ENCODE results near the gene MINK1. TPM values are rescaled to one million over a fixed set of nuclear protein-coding genes. Genes with fewer than 3 reads are reported as not detected.

MINK1 gene
- total RNA-seq, 1 experiment from 2014 or later, result 28.7 TPM

DNA sequence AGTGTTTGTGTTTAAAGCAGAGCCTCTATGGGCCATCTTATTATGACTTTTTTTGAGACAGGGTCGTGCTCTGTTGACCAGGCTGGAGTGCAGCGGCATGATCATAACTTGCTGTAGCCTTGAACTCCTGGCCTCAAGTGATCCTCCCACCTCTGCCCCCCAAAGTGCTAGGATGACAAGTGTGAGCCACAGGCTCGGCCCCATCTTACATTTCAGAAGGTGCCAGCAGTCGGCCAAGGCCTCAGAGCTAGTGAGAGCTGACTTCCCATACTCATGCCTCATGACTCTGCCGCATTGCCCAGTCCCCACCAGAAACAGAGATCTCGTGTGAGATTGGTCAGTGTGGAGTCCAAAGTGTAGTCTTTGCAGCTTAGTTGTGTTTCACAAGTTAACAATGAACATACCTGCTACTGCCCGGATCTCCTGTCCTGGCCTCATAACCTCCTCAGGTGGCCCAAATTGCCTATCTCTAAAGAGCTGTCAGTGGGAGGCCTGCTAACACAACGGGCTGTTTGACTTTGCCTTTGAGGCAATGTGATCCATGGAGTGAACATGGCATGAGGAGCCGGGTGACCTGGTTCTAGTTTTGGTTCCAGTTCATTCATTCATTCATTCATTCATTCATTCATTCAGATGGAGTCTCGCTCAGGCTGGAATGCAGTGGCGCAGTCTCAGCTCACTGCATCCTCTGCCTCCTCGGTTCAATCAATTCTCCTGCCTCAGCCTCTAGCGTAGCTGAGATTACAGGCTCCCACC is 13.7 kb downstream of the MINK1 start:
- no peaks in the 10 kb centered on the region for H3K36me3 ChIP-seq (ENCODE audit: insufficient read depth, low read length)
- no peaks in the 10 kb centered on the region for H3K27me3 ChIP-seq (ENCODE audit: low read length)
- H3K9ac ChIP-seq (ENCODE audit: low read length), result no peak overlapping the region
- peaks cover 23% of the 10 kb centered on the region; the same call in 1 of the 2 replicates for H4K20me1 ChIP-seq (ENCODE audit: insufficient read depth, low read depth, low read length)
- no peak overlapping the region for H3K27ac ChIP-seq (ENCODE audit: low read length)
- peaks cover 12% of the 10 kb centered on the region; the same call in 1 of the 2 replicates for H3K4me1 ChIP-seq (ENCODE audit: low read length)
- no peak overlapping the region for H3K4me2 ChIP-seq (ENCODE audit: low read depth, low read length, poor library complexity, severe bottlenecking)
- no peak overlapping the region for H3K4me3 ChIP-seq (ENCODE audit: low read length)
- H3K79me2 ChIP-seq (ENCODE audit: low read length), result peaks cover 94% of the 10 kb centered on the region
- H2AFZ ChIP-seq (ENCODE audit: low read length), result no peak overlapping the region
- no peaks in the 10 kb centered on the region for H3K9me3 ChIP-seq (ENCODE audit: low read length)
- H3K9me2 ChIP-seq (replicated peaks; ENCODE audit: insufficient read depth, low read length), result no peaks in the 10 kb centered on the region
- DNase-seq, result no peak

DNA sequence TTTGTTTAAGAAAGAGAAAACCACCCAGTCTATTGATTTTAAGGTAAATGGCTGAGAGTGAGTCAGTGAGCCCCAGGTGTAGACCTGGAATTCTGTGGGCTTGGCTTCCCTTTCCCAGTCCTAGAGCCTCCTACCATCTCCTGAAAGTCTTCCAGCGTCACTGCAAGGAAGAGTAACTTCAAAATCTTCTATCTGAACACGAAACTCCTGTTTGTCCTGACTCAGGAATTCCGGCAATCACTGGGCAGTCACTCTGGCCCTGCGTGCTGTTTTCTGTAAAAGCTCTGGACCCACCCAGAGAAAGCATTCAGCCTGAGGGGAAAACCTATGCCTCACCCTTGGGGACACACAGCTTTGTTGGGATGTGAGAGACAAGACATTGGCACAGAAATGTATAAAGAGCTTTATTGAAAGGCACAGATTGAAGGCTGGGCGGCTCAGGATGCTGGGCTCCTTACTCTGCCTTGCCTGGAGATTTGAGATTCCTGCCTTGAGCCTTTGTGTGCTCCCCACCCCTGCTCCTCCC is 15.9 kb downstream of the MINK1 start:
- H3K36me3 ChIP-seq (ENCODE audit: insufficient read depth, low read length), result no peaks in the 10 kb centered on the region
- peaks cover 92% of the 10 kb centered on the region for H3K79me2 ChIP-seq (ENCODE audit: low read length)
- no peak overlapping the region for H3K4me2 ChIP-seq (ENCODE audit: low read depth, low read length, poor library complexity, severe bottlenecking)
- no peak overlapping the region for H2AFZ ChIP-seq (ENCODE audit: low read length)
- H4K20me1 ChIP-seq (ENCODE audit: insufficient read depth, low read depth, low read length), result peaks cover 20% of the 10 kb centered on the region; the same call in 1 of the 2 replicates
- H3K9me3 ChIP-seq (ENCODE audit: low read length), result no peaks in the 10 kb centered on the region
- H3K27me3 ChIP-seq (ENCODE audit: low read length), result no peaks in the 10 kb centered on the region
- no peak for DNase-seq
- no peak overlapping the region for H3K4me3 ChIP-seq (ENCODE audit: low read length)
- peaks cover 12% of the 10 kb centered on the region; the same call in 1 of the 2 replicates for H3K4me1 ChIP-seq (ENCODE audit: low read length)
- H3K9me2 ChIP-seq (replicated peaks; ENCODE audit: insufficient read depth, low read length), result no peaks in the 10 kb centered on the region
- H3K27ac ChIP-seq (ENCODE audit: low read length), result no peak overlapping the region
- H3K9ac ChIP-seq (ENCODE audit: low read length), result no peak overlapping the region

DNA sequence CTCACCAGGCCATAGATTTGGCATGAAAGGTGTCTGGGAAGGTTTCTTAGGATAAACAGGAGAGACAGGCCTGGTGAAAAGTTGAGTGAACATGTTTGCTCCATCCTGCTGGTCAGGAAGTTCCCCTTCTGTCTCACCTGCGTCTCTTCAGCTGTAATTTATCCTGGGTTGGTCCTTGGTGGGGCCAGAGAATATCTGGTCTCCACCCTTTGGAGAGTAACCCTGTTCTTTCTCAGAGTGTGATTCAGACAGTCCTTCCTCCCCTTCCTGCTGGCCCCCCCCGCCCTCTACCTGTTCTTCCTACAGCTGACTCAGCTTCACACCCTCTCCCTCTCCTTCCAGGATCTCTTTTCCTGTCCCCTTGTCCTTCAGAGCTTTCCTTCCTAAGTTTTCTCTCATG is 17.1 kb downstream of the MINK1 start:
- H4K20me1 ChIP-seq (ENCODE audit: insufficient read depth, low read depth, low read length), result peaks cover 20% of the 10 kb centered on the region; the same call in 1 of the 2 replicates
- peaks cover 88% of the 10 kb centered on the region for H3K79me2 ChIP-seq (ENCODE audit: low read length)
- H3K9ac ChIP-seq (ENCODE audit: low read length), result no peak overlapping the region

DNA sequence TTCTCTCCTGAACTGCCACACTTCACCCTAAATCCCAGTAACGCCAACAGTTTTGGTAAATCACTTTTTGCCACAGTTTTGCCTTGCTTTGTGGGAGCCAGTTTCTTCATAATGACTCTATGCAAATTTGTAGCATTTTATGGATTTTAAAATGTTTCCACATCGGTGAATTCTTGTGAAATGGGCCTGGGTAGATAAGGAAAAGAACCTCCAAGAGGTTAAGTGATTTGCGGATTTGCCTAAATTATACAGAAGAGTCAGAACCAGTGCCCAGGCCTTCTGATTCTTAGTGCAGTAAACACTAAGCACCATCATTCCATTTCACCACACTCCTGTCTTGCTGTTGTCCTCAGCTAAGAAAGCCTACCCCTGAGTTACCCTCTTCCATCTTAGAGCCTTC is 17.9 kb downstream of the MINK1 start:
- H3K4me3 ChIP-seq (ENCODE audit: low read length), result no peak overlapping the region
- no peaks in the 10 kb centered on the region for H3K9me3 ChIP-seq (ENCODE audit: low read length)
- H3K4me2 ChIP-seq (ENCODE audit: low read depth, low read length, poor library complexity, severe bottlenecking), result no peak overlapping the region
- peaks cover 81% of the 10 kb centered on the region for H3K79me2 ChIP-seq (ENCODE audit: low read length)
- H3K36me3 ChIP-seq (ENCODE audit: insufficient read depth, low read length), result no peaks in the 10 kb centered on the region
- H3K9ac ChIP-seq (ENCODE audit: low read length), result no peak overlapping the region
- H3K4me1 ChIP-seq (ENCODE audit: low read length), result peaks cover 3% of the 10 kb centered on the region; the same call in 1 of the 2 replicates
- H3K27ac ChIP-seq (ENCODE audit: low read length), result no peak overlapping the region
- H4K20me1 ChIP-seq (ENCODE audit: insufficient read depth, low read depth, low read length), result peaks cover 20% of the 10 kb centered on the region; the same call in 1 of the 2 replicates
- no peak overlapping the region for H2AFZ ChIP-seq (ENCODE audit: low read length)
- H3K27me3 ChIP-seq (ENCODE audit: low read length), result no peaks in the 10 kb centered on the region
- no peak for DNase-seq
- no peaks in the 10 kb centered on the region for H3K9me2 ChIP-seq (replicated peaks; ENCODE audit: insufficient read depth, low read length)

More for the DNA sequence above, 17.1 kb downstream of the MINK1 start:
- Histone ChIP-seq H3K27me3 (ENCODE audit: low read length) (no peaks in the 10 kb centered on the region), H3K36me3 (ENCODE audit: insufficient read depth, low read length) (no peaks in the 10 kb centered on the region), H2AFZ (ENCODE audit: low read length) (no peak overlapping the region), H3K4me1 (ENCODE audit: low read length) (peaks cover 3% of the 10 kb centered on the region; the same call in 1 of the 2 replicates), H3K4me3 (ENCODE audit: low read length) (no peak overlapping the region), H3K9me2 (replicated peaks; ENCODE audit: insufficient read depth, low read length) (no peaks in the 10 kb centered on the region), H3K27ac (ENCODE audit: low read length) (no peak overlapping the region), H3K4me2 (ENCODE audit: low read depth, low read length, poor library complexity, severe bottlenecking) (no peak overlapping the region), H3K9me3 (ENCODE audit: low read length) (no peaks in the 10 kb centered on the region)
- no peak for DNase-seq

DNA sequence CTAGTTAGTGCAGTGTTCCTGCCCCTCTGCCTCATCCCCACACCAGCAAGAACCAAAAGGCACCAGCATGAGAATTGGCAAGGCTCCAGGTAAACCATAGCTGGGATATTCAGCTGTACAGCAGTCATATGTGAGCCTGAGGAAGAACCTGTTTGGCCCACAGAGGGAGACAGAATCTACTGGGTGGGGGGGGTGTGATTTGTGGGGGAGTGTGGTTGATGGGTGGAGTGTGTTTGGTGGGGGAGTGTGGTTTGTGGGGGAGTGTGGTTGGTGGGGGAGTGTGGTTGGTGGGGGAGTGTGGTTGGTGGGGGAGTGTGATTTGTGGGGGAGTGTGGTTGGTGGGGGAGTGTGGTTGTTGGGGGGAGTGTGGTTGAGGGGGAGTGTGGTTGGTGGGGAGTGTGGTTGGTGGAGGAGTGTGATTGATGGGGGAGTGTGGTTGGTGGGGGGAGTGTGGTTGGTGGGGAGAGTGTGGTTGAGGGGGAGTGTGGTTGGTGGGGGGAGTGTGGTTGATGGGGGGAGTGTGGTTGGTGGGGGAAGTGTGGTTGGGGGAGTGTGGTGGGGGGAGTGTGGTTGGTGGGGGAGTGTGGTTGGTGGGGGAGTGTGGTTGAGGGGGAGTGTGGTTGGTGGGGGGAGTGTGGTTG is 19.5 kb downstream of the MINK1 start:
- peaks cover 8% of the 10 kb centered on the region; the same call in 1 of the 2 replicates for H4K20me1 ChIP-seq (ENCODE audit: insufficient read depth, low read depth, low read length)
- H3K27ac ChIP-seq (ENCODE audit: low read length), result no peak overlapping the region
- peaks cover 79% of the 10 kb centered on the region for H3K79me2 ChIP-seq (ENCODE audit: low read length)
- H3K4me3 ChIP-seq (ENCODE audit: low read length), result no peak overlapping the region
- H2AFZ ChIP-seq (ENCODE audit: low read length), result no peak overlapping the region
- H3K36me3 ChIP-seq (ENCODE audit: insufficient read depth, low read length), result no peaks in the 10 kb centered on the region
- H3K4me2 ChIP-seq (ENCODE audit: low read depth, low read length, poor library complexity, severe bottlenecking), result no peak overlapping the region
- DNase-seq, result no peak
- H3K4me1 ChIP-seq (ENCODE audit: low read length), result peaks cover 13% of the 10 kb centered on the region
- no peaks in the 10 kb centered on the region for H3K27me3 ChIP-seq (ENCODE audit: low read length)
- H3K9ac ChIP-seq (ENCODE audit: low read length), result no peak overlapping the region
- H3K9me3 ChIP-seq (ENCODE audit: low read length), result no peaks in the 10 kb centered on the region
- no peaks in the 10 kb centered on the region for H3K9me2 ChIP-seq (replicated peaks; ENCODE audit: insufficient read depth, low read length)

DNA sequence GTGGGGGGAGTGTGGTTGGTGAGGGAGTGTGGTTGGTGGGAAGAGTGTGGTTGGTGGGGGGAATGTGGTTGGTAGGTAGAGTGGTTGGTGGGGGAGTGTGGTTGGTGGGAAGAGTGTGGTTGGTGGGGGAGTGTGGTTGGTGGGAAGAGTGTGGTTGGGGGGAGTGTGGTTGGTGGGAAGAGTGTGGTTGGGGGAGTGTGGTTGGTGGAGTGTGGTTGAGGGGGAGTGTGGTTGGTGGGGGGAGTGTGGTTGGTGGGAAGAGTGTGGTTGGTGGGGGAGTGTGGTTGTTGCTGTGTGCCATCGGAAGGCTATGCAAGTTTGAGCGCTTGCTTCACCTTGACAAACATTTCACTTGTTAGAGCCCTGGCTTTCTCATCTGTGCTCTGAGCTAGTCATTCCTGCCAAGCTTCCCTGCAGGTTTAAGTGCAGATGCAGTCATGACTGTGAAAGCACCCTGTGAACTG is 20.1 kb downstream of the MINK1 start:
- H3K9me3 ChIP-seq (ENCODE audit: low read length), result no peaks in the 10 kb centered on the region
- H3K4me3 ChIP-seq (ENCODE audit: low read length), result no peak overlapping the region
- no peaks in the 10 kb centered on the region for H3K27me3 ChIP-seq (ENCODE audit: low read length)
- H3K9ac ChIP-seq (ENCODE audit: low read length), result no peak overlapping the region
- no peak overlapping the region for H2AFZ ChIP-seq (ENCODE audit: low read length)
- DNase-seq, result no peak
- H3K36me3 ChIP-seq (ENCODE audit: insufficient read depth, low read length), result no peaks in the 10 kb centered on the region
- 0 out of 2 replicates have a peak, but pooled peaks cover 8% of the 10 kb centered on the region for H4K20me1 ChIP-seq (ENCODE audit: insufficient read depth, low read depth, low read length)
- H3K4me1 ChIP-seq (ENCODE audit: low read length), result peaks cover 18% of the 10 kb centered on the region
- no peaks in the 10 kb centered on the region for H3K9me2 ChIP-seq (replicated peaks; ENCODE audit: insufficient read depth, low read length)
- no peak overlapping the region for H3K27ac ChIP-seq (ENCODE audit: low read length)
- H3K4me2 ChIP-seq (ENCODE audit: low read depth, low read length, poor library complexity, severe bottlenecking), result no peak overlapping the region
- peaks cover 78% of the 10 kb centered on the region for H3K79me2 ChIP-seq (ENCODE audit: low read length)

DNA sequence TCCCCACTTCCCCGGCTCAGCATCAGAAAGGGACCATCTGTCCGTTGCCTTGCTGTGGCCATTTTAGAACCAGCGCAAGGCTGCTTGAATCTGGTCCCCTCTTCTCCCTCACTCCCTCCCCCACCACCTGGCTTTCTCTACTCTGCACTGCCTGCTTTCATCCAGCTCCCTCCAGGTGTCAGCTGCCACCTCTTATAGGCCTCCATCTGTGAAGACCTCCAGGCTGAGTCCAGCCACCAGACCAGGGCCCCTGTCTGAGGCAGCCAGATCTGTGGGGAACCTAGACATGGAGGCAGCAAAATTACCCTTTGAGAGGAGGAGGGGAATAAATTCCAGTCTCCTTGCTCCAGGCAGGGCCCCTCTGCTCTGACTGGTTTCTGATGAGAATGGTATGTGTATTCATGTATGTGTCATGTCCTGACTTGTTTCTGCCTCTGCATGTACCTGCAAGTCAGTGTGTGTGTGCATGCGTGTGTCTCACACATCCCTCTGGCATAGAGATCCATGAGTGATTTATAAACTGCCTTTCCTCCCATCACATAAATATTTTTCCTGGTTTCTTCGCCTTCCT is 21.1 kb downstream of the MINK1 start:
- H3K4me1 ChIP-seq (ENCODE audit: low read length), result peaks cover 18% of the 10 kb centered on the region
- no peak overlapping the region for H3K9ac ChIP-seq (ENCODE audit: low read length)
- H4K20me1 ChIP-seq (ENCODE audit: insufficient read depth, low read depth, low read length), result 0 out of 2 replicates have a peak, but pooled peaks cover 4% of the 10 kb centered on the region
- H3K36me3 ChIP-seq (ENCODE audit: insufficient read depth, low read length), result no peaks in the 10 kb centered on the region
- H3K27me3 ChIP-seq (ENCODE audit: low read length), result no peaks in the 10 kb centered on the region
- no peak for DNase-seq
- H3K4me3 ChIP-seq (ENCODE audit: low read length), result no peak overlapping the region
- no peaks in the 10 kb centered on the region for H3K9me3 ChIP-seq (ENCODE audit: low read length)
- H3K27ac ChIP-seq (ENCODE audit: low read length), result no peak overlapping the region
- no peak overlapping the region for H2AFZ ChIP-seq (ENCODE audit: low read length)
- H3K79me2 ChIP-seq (ENCODE audit: low read length), result peaks cover 78% of the 10 kb centered on the region
- H3K4me2 ChIP-seq (ENCODE audit: low read depth, low read length, poor library complexity, severe bottlenecking), result no peak overlapping the region
- H3K9me2 ChIP-seq (replicated peaks; ENCODE audit: insufficient read depth, low read length), result no peaks in the 10 kb centered on the region

All from Karpas-422 (cell line).